Embryonic facial prominence (tissue), 1 donor: ENCODE data around the gene LTBR.

ENCODE experiments used
- DNase-seq: peaks from one replicate; pipeline ENCODE4 v3.0.0-alpha.2; 2016; ENCODE audit errors: extremely low spot score

The LTBR gene

GRCh38 chr12:6346942-6347341 is 37.0 kb upstream of the LTBR start:
- DNase-seq = no peak

GRCh38 chr12:6347367-6348338 is 36.3 kb upstream of the LTBR start:
- DNase-seq = no peak

GRCh38 chr12:6351622-6352021 is 32.3 kb upstream of the LTBR start:
- DNase-seq = no peak

- no peak for DNase-seq
Observed at GRCh38 chr12:6352193-6353173, 31.5 kb upstream of the LTBR start.

- no peak for DNase-seq
Observed at GRCh38 chr12:6354495-6355393, 29.2 kb upstream of the LTBR start.

- DNase-seq = no peak
Observed at GRCh38 chr12:6355491-6356373, 28.2 kb upstream of the LTBR start.

GRCh38 chr12:6356374-6356820 is 27.6 kb upstream of the LTBR start:
- DNase-seq = no peak

- DNase-seq = no peak
Observed at GRCh38 chr12:6358881-6359280, 25.1 kb upstream of the LTBR start.

- DNase-seq = no peak
Observed at GRCh38 chr12:6360080-6360571, 23.8 kb upstream of the LTBR start.

GRCh38 chr12:6360578-6361490 is 23.1 kb upstream of the LTBR start:
- no peak for DNase-seq

- no peak for DNase-seq
Observed at GRCh38 chr12:6361834-6362233, 22.1 kb upstream of the LTBR start.

- DNase-seq = no peak
Observed at GRCh38 chr12:6362403-6362802, 21.6 kb upstream of the LTBR start.

GRCh38 chr12:6363010-6363329 is 21.0 kb upstream of the LTBR start:
- no peak for DNase-seq

GRCh38 chr12:6363330-6364043 is 20.5 kb upstream of the LTBR start:
- no peak for DNase-seq

GRCh38 chr12:6364044-6364374 is 20.0 kb upstream of the LTBR start:
- no peak for DNase-seq

- no peak for DNase-seq
Observed at GRCh38 chr12:6367065-6367968, 16.6 kb upstream of the LTBR start.
